Stimulated activated CD4-positive, alpha-beta T cell treated with anti-CD3 and anti-CD28 coated beads, Interleukin-15, amount 100 ng/mL, for 1 hour (primary cell): ENCODE results near the gene ATG101.

ENCODE experiments used
- DNase-seq, 2 donors: peaks; one replicate each; pipeline ENCODE4 v3.0.0-alpha.2; 2020; ENCODE audit warnings: low read depth in 1 of 2, low spot score in 1 of 2

The ATG101 gene, protein sequence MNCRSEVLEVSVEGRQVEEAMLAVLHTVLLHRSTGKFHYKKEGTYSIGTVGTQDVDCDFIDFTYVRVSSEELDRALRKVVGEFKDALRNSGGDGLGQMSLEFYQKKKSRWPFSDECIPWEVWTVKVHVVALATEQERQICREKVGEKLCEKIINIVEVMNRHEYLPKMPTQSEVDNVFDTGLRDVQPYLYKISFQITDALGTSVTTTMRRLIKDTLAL

DNA sequence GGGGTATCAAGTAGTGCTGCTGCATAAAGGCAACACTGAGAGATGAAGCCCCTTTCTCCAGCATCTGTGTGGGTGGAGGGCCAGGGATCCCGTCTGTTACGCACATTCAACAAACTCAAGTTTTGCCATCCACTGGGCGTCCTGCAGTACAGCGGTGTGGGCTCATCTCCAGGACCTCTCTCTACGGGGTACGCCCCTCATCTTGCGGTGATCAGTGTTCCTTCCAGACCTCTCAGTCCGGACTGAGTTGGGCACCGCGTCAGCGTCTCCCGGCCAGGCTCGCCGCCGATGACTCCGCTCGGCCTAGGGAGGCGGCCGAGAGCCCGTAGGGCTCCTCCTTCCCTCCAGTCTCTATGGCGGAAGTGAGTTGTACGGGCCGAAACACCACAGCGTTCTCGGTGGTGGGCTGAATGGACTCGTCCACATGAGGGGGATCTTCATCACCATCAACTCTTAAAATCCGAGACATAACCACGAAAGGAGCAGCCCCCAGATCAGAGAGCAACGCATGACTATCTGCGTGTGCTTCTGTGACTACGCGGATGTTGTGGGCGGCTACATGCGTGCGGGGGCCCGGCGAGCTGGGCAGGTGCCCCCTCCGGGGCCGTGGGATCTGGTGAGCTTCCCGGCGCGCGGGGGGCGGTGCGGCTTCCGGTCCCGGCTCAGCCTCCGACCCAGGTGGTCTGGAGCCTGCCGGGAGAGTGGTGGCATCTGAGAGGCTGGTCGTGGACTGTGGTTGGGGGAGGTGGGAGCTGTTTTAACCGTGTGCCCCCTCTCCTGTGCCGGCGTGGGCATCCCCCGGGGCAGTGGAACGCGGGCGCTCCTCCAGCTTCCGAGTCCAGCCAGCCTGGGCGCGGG lies at the start of gene ATG101:
TSS of gene ATG101 (plus strand) at position 652 of the 858 bp plus-strand sequence. CDS start 3,673 bp downstream, outside the sequence.
- peak; percentile 70 to 72 for DNase-seq

DNA sequence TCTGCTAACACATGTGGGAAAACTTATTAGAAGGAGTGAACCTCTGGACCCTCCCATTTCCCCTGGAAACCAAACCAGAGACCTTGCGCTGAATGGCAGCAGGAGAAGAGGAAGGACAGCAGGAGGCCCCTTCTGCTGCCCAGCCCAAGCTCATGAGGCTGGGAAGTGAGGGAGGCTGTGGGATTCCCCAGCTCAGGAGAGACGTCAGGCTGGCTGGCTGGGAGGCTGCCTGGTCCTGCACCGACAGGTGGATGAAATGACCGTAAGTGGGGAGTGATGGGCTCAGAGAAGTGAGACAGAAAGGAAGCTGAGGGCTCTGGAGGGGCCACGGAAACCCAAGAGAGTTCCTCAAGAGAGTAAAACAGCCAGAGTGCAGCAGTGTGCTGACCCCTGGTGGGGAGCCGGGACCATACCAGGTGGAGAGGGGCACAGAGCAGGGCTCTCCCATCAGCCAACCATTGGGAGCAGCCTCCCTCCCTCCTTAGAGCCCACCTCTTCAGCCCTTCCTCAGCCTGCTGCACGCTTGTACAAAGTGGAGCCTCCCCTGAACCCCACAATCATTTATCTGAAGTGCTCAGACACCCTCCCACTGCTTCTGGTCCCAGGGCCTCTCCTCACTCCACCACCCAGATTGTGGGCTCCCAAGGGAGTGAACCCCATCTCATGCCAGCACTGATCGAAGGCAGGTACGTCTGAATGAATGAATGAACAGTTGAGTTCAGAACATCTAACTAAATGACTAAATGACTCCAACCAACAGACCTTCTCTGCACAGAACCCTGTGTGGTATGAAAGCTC lies 49.0 kb upstream of the ATG101 start:
- DNase-seq = peak; percentile 40 to 50

- DNase-seq = no peak
Measured at GRCh38 chr12:52022841-52023181, 47.0 kb upstream of the ATG101 start.

- peak; percentile 84 to 91 for DNase-seq
Measured at GRCh38 chr12:52023182-52023975, 46.4 kb upstream of the ATG101 start.

GRCh38 chr12:52023976-52024688 lies 45.6 kb upstream of the ATG101 start:
- DNase-seq = no peak

GRCh38 chr12:52024845-52025230 lies 44.9 kb upstream of the ATG101 start:
- peak in 1 of 2 donors; percentile 22 for DNase-seq

DNA sequence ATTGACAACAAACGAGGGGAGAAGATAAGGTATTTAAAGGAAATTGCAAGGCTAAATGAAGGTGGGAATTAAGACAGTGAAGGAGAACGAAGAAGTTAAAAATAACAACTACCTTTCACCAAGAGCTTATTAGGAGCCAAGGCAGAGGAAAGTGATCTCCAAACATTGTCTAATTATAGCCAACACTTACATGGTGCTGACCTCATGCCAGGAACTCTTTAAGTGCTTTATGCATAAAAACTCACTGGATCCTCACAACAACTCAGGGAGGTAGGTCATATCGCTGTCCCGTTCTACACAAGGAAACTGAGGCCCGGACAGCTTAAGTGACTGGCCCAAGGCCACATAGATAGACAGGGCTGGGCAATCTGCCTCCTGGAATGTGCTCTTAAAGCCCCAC lies 43.5 kb upstream of the ATG101 start:
- no peak for DNase-seq

- DNase-seq = no peak
Measured at GRCh38 chr12:52027085-52027843, 42.5 kb upstream of the ATG101 start.

GRCh38 chr12:52029685-52030084 lies 40.1 kb upstream of the ATG101 start:
- no peak for DNase-seq

- no peak for DNase-seq
Measured at GRCh38 chr12:52032446-52032803, 37.4 kb upstream of the ATG101 start.

- DNase-seq = peak; percentile 77
Measured at GRCh38 chr12:52032804-52033445, 36.9 kb upstream of the ATG101 start.

- no peak for DNase-seq
Measured at GRCh38 chr12:52033446-52034140, 36.2 kb upstream of the ATG101 start.

- no peak for DNase-seq
Measured at GRCh38 chr12:52035190-52035589, 34.6 kb upstream of the ATG101 start.

DNA sequence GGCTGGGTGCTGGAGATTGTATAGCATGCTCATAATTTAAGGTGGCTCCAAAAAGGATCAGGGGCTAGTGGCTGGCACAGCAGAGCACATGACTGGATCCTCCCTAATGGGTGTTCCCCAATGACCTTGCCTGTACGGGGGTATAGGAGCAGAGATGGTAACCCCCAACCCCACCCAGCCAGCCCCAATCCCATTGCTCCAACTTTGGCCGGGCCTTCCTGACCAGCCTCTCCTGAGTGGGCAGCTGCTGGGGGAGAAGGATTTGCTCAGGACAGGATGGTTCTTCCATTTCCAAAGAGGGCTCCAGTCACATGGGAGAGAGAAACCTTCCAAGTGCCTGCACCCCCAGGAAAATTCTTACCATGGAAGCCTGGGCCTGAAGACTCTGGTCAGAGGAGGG lies 33.9 kb upstream of the ATG101 start:
- no peak for DNase-seq

- peak; percentile 68 to 82 for DNase-seq
Measured at GRCh38 chr12:52036587-52037171, 33.1 kb upstream of the ATG101 start.

- no peak for DNase-seq
Measured at GRCh38 chr12:52037248-52037861, 32.4 kb upstream of the ATG101 start.

DNA sequence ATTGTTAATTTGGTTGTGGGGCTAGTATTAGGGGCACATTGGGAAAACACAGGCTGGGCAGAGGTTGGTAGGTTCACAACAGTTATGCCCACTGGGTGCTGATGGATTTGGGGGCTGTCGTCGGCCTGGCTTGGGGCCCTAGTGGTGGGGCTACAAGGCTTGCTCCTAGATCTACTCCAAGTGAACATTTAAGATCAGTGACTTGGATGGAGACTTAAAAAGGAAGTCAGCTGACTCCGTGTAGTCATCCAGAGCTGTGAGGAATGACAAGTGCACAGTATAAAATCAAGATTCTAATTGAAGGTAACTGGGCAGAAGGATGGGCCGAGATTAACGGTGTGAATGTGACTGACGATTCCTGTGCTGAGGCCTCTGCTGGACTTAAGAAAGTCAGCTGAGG lies 31.3 kb upstream of the ATG101 start:
- no peak for DNase-seq

- no peak for DNase-seq
Measured at GRCh38 chr12:52041035-52041434, 28.7 kb upstream of the ATG101 start.
